C4-2B (cell line): Measurements from ENCODE around the gene LRSAM1.

Experiments
- ZFX ChIP-seq: fragments of 450-650 bp; IDR thresholded peaks from 2 replicates; pipeline ENCODE4 v1.6.1; 2017
- TF ChIP-seq, protein P1 (sequence below): fragments of 450-650 bp; conservative IDR thresholded peaks from 2 replicates; pipeline ENCODE4 v1.5.1; 2017; ENCODE audit warnings: mild to moderate bottlenecking

DNA sequence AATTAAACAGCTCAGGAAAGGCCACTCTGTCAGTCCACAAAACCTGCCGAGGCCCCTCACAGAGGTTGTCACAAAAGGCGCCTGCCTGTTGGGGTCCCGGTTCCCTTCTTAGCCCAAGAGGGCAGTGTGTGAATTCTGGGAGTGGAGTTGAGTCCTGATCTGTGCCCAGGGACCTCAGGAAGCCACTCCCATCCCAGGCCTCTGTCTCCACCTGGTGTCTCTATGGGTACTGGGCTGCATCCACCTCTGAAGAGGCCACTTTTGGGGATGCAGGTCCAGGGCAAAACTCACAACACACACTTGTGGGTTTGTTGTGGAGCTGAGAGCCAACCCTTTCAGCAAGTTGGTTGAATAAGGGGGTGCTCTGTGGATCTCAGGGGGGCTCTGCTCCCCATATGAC lies 86.5 kb downstream of the LRSAM1 start:
- TF ChIP-seq, protein P1, sequence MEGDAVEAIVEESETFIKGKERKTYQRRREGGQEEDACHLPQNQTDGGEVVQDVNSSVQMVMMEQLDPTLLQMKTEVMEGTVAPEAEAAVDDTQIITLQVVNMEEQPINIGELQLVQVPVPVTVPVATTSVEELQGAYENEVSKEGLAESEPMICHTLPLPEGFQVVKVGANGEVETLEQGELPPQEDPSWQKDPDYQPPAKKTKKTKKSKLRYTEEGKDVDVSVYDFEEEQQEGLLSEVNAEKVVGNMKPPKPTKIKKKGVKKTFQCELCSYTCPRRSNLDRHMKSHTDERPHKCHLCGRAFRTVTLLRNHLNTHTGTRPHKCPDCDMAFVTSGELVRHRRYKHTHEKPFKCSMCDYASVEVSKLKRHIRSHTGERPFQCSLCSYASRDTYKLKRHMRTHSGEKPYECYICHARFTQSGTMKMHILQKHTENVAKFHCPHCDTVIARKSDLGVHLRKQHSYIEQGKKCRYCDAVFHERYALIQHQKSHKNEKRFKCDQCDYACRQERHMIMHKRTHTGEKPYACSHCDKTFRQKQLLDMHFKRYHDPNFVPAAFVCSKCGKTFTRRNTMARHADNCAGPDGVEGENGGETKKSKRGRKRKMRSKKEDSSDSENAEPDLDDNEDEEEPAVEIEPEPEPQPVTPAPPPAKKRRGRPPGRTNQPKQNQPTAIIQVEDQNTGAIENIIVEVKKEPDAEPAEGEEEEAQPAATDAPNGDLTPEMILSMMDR = no peak; the same call in 1 of the 2 replicates
- TF ChIP-seq ZFX = no peak
